Hepatocyte (in vitro differentiated cells): Measurements from ENCODE around the gene PLCXD3. TPM values are rescaled to one million over a fixed set of nuclear protein-coding genes. Genes with fewer than 3 reads are reported as not detected.
A peak's percentile ranks its signal among the peaks of the same experiment; 100 is the strongest.

Experiments
- DNase-seq: peaks from one replicate; pipeline ENCODE4 v3.0.0-alpha.2; 2016; ENCODE audit warnings: low spot score
- H2AFZ ChIP-seq: fragments of 200-600 bp; sonication (generic); 2 replicates; pipeline ENCODE4 v1.6.0; 2016; ENCODE audit warnings: antibody characterized with exemption, mild to moderate bottlenecking
- H3K27ac ChIP-seq: fragments of 200-600 bp; sonication (generic); 2 replicates; pipeline ENCODE4 v1.5.1; 2016; ENCODE audit warnings: mild to moderate bottlenecking
- H3K27me3 ChIP-seq: fragments of 200-600 bp; sonication (generic); 2 replicates; pipeline ENCODE4 v1.6.1; 2016
- H3K36me3 ChIP-seq: fragments of 200-600 bp; sonication (generic); replicated peaks from 2 replicates; pipeline ENCODE4 v1.5.1; 2016; ENCODE audit warnings: low read depth; ENCODE audit not compliant: insufficient read depth
- H3K4me1 ChIP-seq: fragments of 200-600 bp; sonication (generic); 2 replicates; pipeline ENCODE4 v1.5.1; 2016; ENCODE audit warnings: mild to moderate bottlenecking, moderate library complexity; ENCODE audit not compliant: insufficient read depth
- H3K4me2 ChIP-seq: fragments of 200-600 bp; sonication (generic); 2 replicates; pipeline ENCODE4 v1.6.0; 2016
- H3K4me3 ChIP-seq: fragments of 200-600 bp; sonication (generic); 2 replicates; pipeline ENCODE4 v1.5.1; 2016; ENCODE audit warnings: mild to moderate bottlenecking
- H3K79me2 ChIP-seq: fragments of 200-600 bp; sonication (generic); 2 replicates; pipeline ENCODE4 v1.6.0; 2017; ENCODE audit warnings: mild to moderate bottlenecking
- H3K9me2 ChIP-seq: fragments of 200-600 bp; sonication (generic); replicated peaks from 2 replicates; pipeline ENCODE4 v1.6.0; 2017; ENCODE audit warnings: mild to moderate bottlenecking; ENCODE audit not compliant: insufficient read depth
- H3K9me3 ChIP-seq: fragments of 200-600 bp; sonication (generic); 2 replicates; pipeline ENCODE4 v1.5.1; 2016; ENCODE audit warnings: low read depth, mild to moderate bottlenecking
- H4K20me1 ChIP-seq: fragments of 200-600 bp; sonication (generic); 2 replicates; pipeline ENCODE4 v1.6.0; 2016; ENCODE audit warnings: mild to moderate bottlenecking; ENCODE audit not compliant: insufficient read depth, poor library complexity, severe bottlenecking
- CTCF ChIP-seq: fragments of 200-600 bp; sonication (generic); IDR thresholded peaks from 2 replicates; pipeline ENCODE4 v1.5.1; 2016; ENCODE audit warnings: antibody characterized with exemption, mild to moderate bottlenecking; ENCODE audit not compliant: poor library complexity
- EZH2 ChIP-seq: fragments of 200-600 bp; sonication (generic); IDR thresholded peaks from 2 replicates; pipeline ENCODE4 v1.6.1; 2016; ENCODE audit warnings: antibody characterized with exemption, mild to moderate bottlenecking, borderline replicate concordance
- EZH2phosphoT487 ChIP-seq: fragments of 200-600 bp; sonication (generic); IDR thresholded peaks from one replicate; pipeline ENCODE4 v1.6.1; 2018; ENCODE audit warnings: antibody characterized with exemption, mild to moderate bottlenecking, low read depth, moderate library complexity; ENCODE audit not compliant: unreplicated experiment, severe bottlenecking
- WGBS: methylation state at CpG from one replicate; pipeline ENCODE4 v1.1.6; 2016; ENCODE audit warnings: low lambda C conversion rate; ENCODE audit errors: missing lambda C conversion rate; 5-methylcytosine and 5-hydroxymethylcytosine counted together
- polyA plus RNA-seq: library from polyadenylated mRNA; unstranded; fragments of >200 nt; fragmentation: Nextera tagmentation; extraction: Ambion mirVana; gene quantifications from 2 replicates; pipeline ENCODE4 v1.2.1, GENCODE V29; 2016
- total RNA-seq: library from RNA; depleted of rRNA; stranded (reverse); fragments of >200 nt; gene quantifications from 2 replicates; pipeline ENCODE4 v1.2.3, GENCODE V29; 2014

The PLCXD3 gene
- total and polyA plus RNA-seq, 2 experiments from 2014 or later, result 0.47 to 2.2 TPM

- Histone ChIP-seq H3K27me3 (peaks cover 43% of the 10 kb centered on the region), H4K20me1 (no peaks in the 10 kb centered on the region), H3K36me3 (no peaks in the 10 kb centered on the region), H2AFZ (peak overlapping the region; percentile 18), H3K4me1 (no peaks in the 10 kb centered on the region), H3K9me2 (no peaks in the 10 kb centered on the region), H3K4me2 (peak overlapping the region; percentile 90), H3K79me2 (no peaks in the 10 kb centered on the region), H3K27ac (no peak overlapping the region), H3K9me3 (no peaks in the 10 kb centered on the region), H3K4me3 (peak overlapping the region; percentile 19)
- 27% methylated on average over 35 of the region's 35 CpGs for WGBS
- TF ChIP-seq EZH2phosphoT487, result no peak
- TF ChIP-seq EZH2, result no peak
- TF ChIP-seq CTCF, result no peak
- no peak for DNase-seq
These were observed 814 bp downstream of the PLCXD3 start for GRCh38 chr5:41509399-41510175.

GRCh38 chr5:41508696-41509398 is 1.6 kb downstream of the PLCXD3 start:
- Histone ChIP-seq H3K9me3 (no peaks in the 10 kb centered on the region), H4K20me1 (no peaks in the 10 kb centered on the region), H3K4me2 (peak overlapping the region; percentile 90), H3K79me2 (no peaks in the 10 kb centered on the region), H2AFZ (no peak overlapping the region), H3K27me3 (peaks cover 43% of the 10 kb centered on the region), H3K27ac (no peak overlapping the region), H3K9me2 (no peaks in the 10 kb centered on the region), H3K36me3 (no peaks in the 10 kb centered on the region), H3K4me3 (no peak overlapping the region), H3K4me1 (no peaks in the 10 kb centered on the region)
- DNase-seq, result no peak
- WGBS, result 37% methylated on average over 5 of the region's 5 CpGs
- no peak for TF ChIP-seq EZH2phosphoT487
- no peak for TF ChIP-seq CTCF
- TF ChIP-seq EZH2, result no peak

DNA sequence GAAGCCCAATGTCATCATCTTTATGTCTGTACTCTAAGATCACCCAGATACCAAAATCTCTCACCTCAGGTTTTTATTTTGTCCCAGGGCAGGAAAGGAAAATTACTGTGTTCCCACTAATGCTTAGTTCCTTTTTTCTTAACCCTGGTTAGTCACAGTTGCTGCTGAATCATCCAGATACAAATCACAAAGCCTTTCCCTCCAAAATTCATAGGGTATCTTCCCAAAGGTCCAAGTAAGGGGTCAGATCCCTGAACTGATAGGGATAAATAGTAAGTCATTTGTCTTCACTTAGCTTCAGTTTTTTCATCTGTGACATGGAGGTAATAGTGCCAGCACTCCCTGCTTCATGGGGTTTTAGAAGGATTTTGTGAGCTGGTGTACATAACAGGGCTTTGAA is 2.2 kb downstream of the PLCXD3 start:
- Histone ChIP-seq H3K4me1 (no peaks in the 10 kb centered on the region), H3K27me3 (peaks cover 43% of the 10 kb centered on the region), H3K4me2 (no peak overlapping the region), H3K79me2 (no peaks in the 10 kb centered on the region), H3K36me3 (no peaks in the 10 kb centered on the region), H3K4me3 (no peak overlapping the region), H3K9me2 (no peaks in the 10 kb centered on the region), H3K27ac (no peak overlapping the region), H4K20me1 (no peaks in the 10 kb centered on the region), H2AFZ (no peak overlapping the region), H3K9me3 (no peaks in the 10 kb centered on the region)
- TF ChIP-seq CTCF, result no peak
- no peak for TF ChIP-seq EZH2phosphoT487
- TF ChIP-seq EZH2, result no peak
- DNase-seq, result no peak
